Upper lobe of left lung (tissue), 6 donors: ENCODE measurements around the gene EGLN1. TPM values are rescaled to one million over a fixed set of nuclear protein-coding genes. Genes with fewer than 3 reads are reported as not detected.
"Not testable (repeated sequence)": the region's sequence is repeated elsewhere in the genome, so short reads cannot be mapped to it uniquely, and the experiment has no call there.

Source experiments
- ATAC-seq, 2 donors: fragments of 200-7000 bp; cut with Tn5 transposase; one replicate each; pipeline ENCODE4 v1.9.1; 2022; ENCODE audit warnings: mild to moderate bottlenecking in 2 of 2, moderate library complexity in 2 of 2; ENCODE audit not compliant: low FRiP score in 2 of 2
- DNase-seq, 2 donors: peaks; one replicate each; pipeline ENCODE4 v3.0.0-alpha.2; 2019 to 2020
- H3K27ac ChIP-seq, 4 donors: fragments of 200-600 bp; sonication (generic); one replicate each; pipeline ENCODE4 v1.5.1; 2016 to 2019
- H3K27me3 ChIP-seq, 4 donors: fragments of 200-600 bp; sonication (generic); one replicate each; pipeline ENCODE4 v1.5.1; 2017 to 2019
- H3K36me3 ChIP-seq, 4 donors: fragments of 200-600 bp; sonication (generic); one replicate each; pipeline ENCODE4 v1.5.1; 2016 to 2019
- H3K4me1 ChIP-seq, 4 donors: fragments of 200-600 bp; sonication (generic); one replicate each; pipeline ENCODE4 v1.5.1; 2018 to 2019
- H3K4me3 ChIP-seq, 4 donors: fragments of 200-600 bp; sonication (generic); one replicate each; pipeline ENCODE4 v1.5.1; 2017 to 2019; ENCODE audit warnings: mild to moderate bottlenecking in 2 of 4, moderate library complexity in 1 of 4
- H3K9me3 ChIP-seq, 4 donors: fragments of 200-600 bp; sonication (generic); one replicate each; pipeline ENCODE4 v1.5.1; 2018 to 2019
- EP300 ChIP-seq, 4 donors: sonication (generic); formaldehyde crosslinking; IDR thresholded peaks; one replicate each; pipeline ENCODE4 v1.5.1; 2017; ENCODE audit warnings: antibody characterized with exemption in 4 of 4, control low read depth in 2 of 4
- POLR2A ChIP-seq, 4 donors: fragments of 450-650 bp; IDR thresholded peaks; one replicate each; pipeline ENCODE4 v1.5.1; 2016 to 2017; ENCODE audit warnings: antibody characterized with exemption in 4 of 4, mild to moderate bottlenecking in 2 of 4
- POLR2AphosphoS5 ChIP-seq, 2 donors: sonication (generic); formaldehyde crosslinking; IDR thresholded peaks; one replicate each; pipeline ENCODE4 v1.5.1; 2017; ENCODE audit warnings: antibody characterized with exemption in 2 of 2
- WGBS, 2 donors: methylation state at CpG; one replicate each; pipeline ENCODE4 v1.1.5; 2017 to 2018; 5-methylcytosine and 5-hydroxymethylcytosine counted together
- total RNA-seq, 6 donors: library from RNA; depleted of rRNA in 4 of 6; stranded (reverse); fragments of >200 nt in 4 of 6; gene quantifications; one replicate each; pipeline versions ENCODE4 v1.1.0 to v1.2.1, GENCODE V29; 2016 to 2021
- TF ChIP-seq, protein P1 (sequence below), 6 experiments: fragments of 450-650 bp in 4 of 6; fragments of 200-600 bp in 2 of 6; sonication (generic) in 2 of 6; IDR thresholded peaks; one replicate each; pipeline ENCODE4 v1.5.1; 2016 to 2019; ENCODE audit warnings: antibody characterized with exemption in 6 of 6
- donor health status: DM: no; HTN: no; CAD: no; lungs with moderate emphysema.
- donor health status: DM: no; HTN: yes; CAD: no; lungs with severe emphysema.

The EGLN1 gene
- total RNA-seq, 6 donors from 2014 or later, result 19.9 to 30.4 (median 22.8) TPM

- DNase-seq, result no peak
- H3K27me3 ChIP-seq, result no peaks in the 10 kb centered on the region
- no peak overlapping the region for H3K4me3 ChIP-seq
- no peaks in the 10 kb centered on the region for H3K4me1 ChIP-seq
- no peaks in the 10 kb centered on the region for H3K36me3 ChIP-seq
- no peak overlapping the region for H3K27ac ChIP-seq
- TF ChIP-seq EP300 (IDR thresholded peaks at IDR 0.05), result no peak
- TF ChIP-seq, protein P1, sequence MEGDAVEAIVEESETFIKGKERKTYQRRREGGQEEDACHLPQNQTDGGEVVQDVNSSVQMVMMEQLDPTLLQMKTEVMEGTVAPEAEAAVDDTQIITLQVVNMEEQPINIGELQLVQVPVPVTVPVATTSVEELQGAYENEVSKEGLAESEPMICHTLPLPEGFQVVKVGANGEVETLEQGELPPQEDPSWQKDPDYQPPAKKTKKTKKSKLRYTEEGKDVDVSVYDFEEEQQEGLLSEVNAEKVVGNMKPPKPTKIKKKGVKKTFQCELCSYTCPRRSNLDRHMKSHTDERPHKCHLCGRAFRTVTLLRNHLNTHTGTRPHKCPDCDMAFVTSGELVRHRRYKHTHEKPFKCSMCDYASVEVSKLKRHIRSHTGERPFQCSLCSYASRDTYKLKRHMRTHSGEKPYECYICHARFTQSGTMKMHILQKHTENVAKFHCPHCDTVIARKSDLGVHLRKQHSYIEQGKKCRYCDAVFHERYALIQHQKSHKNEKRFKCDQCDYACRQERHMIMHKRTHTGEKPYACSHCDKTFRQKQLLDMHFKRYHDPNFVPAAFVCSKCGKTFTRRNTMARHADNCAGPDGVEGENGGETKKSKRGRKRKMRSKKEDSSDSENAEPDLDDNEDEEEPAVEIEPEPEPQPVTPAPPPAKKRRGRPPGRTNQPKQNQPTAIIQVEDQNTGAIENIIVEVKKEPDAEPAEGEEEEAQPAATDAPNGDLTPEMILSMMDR (IDR thresholded peaks at IDR 0.05), result no peak
- no peak for TF ChIP-seq POLR2AphosphoS5 (IDR thresholded peaks at IDR 0.05)
- TF ChIP-seq POLR2A (IDR thresholded peaks at IDR 0.05), result no peak
- WGBS, 2 donors, result 50 to 65% methylated on average over 2 of the region's 2 CpGs
- no peak for ATAC-seq
- no peaks in the 10 kb centered on the region for H3K9me3 ChIP-seq
Measured at GRCh38 chr1:231444059-231444458, 22.0 kb upstream of the EGLN1 start.

DNA sequence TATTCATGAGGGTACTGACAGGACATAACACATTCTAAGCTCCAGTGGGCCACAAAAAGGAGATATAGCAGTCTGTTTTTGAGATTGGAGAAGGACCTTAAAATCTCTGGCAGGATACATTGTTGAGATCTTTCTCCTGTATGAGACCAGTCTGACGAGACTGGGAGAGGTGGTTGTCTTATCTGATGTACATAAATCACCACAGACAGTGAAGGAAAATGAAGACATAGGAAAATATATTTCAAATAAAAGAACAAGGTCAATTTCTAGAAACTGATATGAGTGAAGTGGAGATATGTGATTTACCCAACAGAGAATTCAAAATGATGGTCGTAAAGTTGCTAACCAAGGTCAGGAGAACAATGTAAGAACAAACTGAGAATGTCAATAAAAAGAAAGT is 21.3 kb upstream of the EGLN1 start:
- H3K9me3 ChIP-seq, result no peaks in the 10 kb centered on the region
- H3K4me1 ChIP-seq, result no peaks in the 10 kb centered on the region
- WGBS, 2 donors, result 66 to 78% methylated on average over 2 of the region's 2 CpGs
- H3K27me3 ChIP-seq, result no peaks in the 10 kb centered on the region
- no peak overlapping the region for H3K4me3 ChIP-seq
- TF ChIP-seq POLR2AphosphoS5 (IDR thresholded peaks at IDR 0.05), result no peak
- ATAC-seq, result no peak
- H3K36me3 ChIP-seq, result no peaks in the 10 kb centered on the region
- DNase-seq, result no peak
- H3K27ac ChIP-seq, result no peak overlapping the region

DNA sequence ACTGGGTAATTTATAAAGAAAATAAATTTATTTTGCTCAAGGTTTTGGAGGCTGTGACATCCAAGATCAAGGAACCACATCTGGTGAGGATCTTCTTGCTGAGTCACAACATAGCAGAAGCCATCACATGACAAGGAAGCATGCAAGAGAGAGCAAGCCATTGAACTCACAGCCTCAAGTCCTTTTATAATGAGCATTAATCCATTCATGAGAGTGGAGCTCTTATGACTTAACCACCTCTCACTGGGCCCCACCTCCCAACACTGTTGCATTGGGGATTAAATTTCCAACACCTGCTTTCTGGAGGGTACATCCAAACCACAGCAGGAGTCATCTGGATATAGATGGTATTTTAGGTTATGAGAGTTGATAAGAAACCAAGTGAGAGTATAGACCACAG is 20.6 kb upstream of the EGLN1 start:
- Histone ChIP-seq H3K27me3 (no peaks in the 10 kb centered on the region), H3K27ac (no peak overlapping the region), H3K4me3 (no peak overlapping the region), H3K36me3 (no peaks in the 10 kb centered on the region), H3K4me1 (no peaks in the 10 kb centered on the region), H3K9me3 (no peaks in the 10 kb centered on the region)
- DNase-seq (no peak), ATAC-seq (no peak)
- TF ChIP-seq POLR2AphosphoS5 (IDR thresholded peaks at IDR 0.05) (no peak), EP300 (IDR thresholded peaks at IDR 0.05) (no peak), POLR2A (IDR thresholded peaks at IDR 0.05) (no peak)
- TF ChIP-seq, protein P1 (IDR thresholded peaks at IDR 0.05), result no peak

- H3K4me3 ChIP-seq, result no peak overlapping the region
- H3K9me3 ChIP-seq, result no peaks in the 10 kb centered on the region
- no peak for ATAC-seq
- DNase-seq, result no peak
- TF ChIP-seq EP300 (IDR thresholded peaks at IDR 0.05), result no peak
- no peak for TF ChIP-seq POLR2AphosphoS5 (IDR thresholded peaks at IDR 0.05)
- TF ChIP-seq POLR2A (IDR thresholded peaks at IDR 0.05), result no peak
- TF ChIP-seq, protein P1 (IDR thresholded peaks at IDR 0.05), result no peak
- H3K4me1 ChIP-seq, result no peaks in the 10 kb centered on the region
- no peak overlapping the region for H3K27ac ChIP-seq
- WGBS, 2 donors, result 95 to 97% methylated on average over 2 of the region's 2 CpGs
- H3K27me3 ChIP-seq, result no peaks in the 10 kb centered on the region
- no peaks in the 10 kb centered on the region for H3K36me3 ChIP-seq
Measured at GRCh38 chr1:231432996-231433395, 10.9 kb upstream of the EGLN1 start.

GRCh38 chr1:231431665-231432415 is 9.8 kb upstream of the EGLN1 start:
- Histone ChIP-seq H3K27me3 (no peaks in the 10 kb centered on the region), H3K36me3 (no peaks in the 10 kb centered on the region), H3K4me1 (no peaks in the 10 kb centered on the region), H3K9me3 (no peaks in the 10 kb centered on the region), H3K27ac (no peak overlapping the region), H3K4me3 (no peak overlapping the region)
- DNase-seq (no peak), ATAC-seq (no peak)
- WGBS, 2 donors, result 90 to 93% methylated on average over 6 of the region's 6 CpGs
- no peak for TF ChIP-seq POLR2AphosphoS5 (IDR thresholded peaks at IDR 0.05)
- no peak for TF ChIP-seq POLR2A (IDR thresholded peaks at IDR 0.05)
- TF ChIP-seq EP300 (IDR thresholded peaks at IDR 0.05), result no peak
- TF ChIP-seq, protein P1 (IDR thresholded peaks at IDR 0.05), result no peak

DNA sequence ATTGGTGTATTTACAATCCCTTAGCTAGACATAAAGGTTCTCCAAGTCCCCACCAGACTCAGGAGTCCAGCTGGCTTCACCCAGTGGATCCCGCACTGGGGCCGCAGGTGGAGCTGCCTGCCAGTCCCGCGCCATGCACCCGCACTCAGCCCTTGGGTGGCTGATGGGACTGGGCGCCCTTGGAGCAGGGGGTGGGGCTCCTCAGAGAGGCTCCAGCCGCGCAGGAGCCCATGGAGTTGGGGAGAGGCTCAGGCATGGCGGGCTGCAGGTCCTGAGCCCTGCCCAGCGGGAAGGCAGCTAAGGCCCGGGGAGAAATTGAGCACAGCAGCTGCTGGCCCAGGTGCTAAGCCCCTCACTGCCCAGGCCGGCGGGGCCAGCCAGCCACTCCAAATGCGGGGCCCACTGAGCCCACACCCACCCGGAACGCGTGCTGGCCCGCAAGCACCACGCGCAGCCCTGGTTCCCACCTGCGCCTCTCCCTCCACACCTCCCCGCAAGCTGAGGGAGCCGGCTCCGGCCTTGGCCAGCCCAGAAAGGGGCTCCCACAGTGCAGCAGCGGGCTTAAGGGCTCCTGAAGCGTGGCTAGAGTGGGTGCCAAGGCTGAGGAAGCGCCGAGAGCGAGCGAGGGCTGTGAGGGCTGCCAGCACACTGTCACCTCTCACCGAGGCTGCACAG is 8.7 kb upstream of the EGLN1 start:
- WGBS, 2 donors, result 75 to 97% methylated on average over 1 to 15 of the region's 31 CpGs
- H3K9me3 ChIP-seq, H3K4me1 ChIP-seq, H3K36me3 ChIP-seq, ATAC-seq, H3K27ac ChIP-seq, H3K27me3 ChIP-seq, H3K4me3 ChIP-seq: not testable (repeated sequence)
- DNase-seq, result peak in 1 of 2 donors; percentile 68
